AG04449 (cell line): ENCODE measurements around the gene SLC18A2.

Experiments used
- CTCF ChIA-PET: fragments of 350-600 bp; formaldehyde crosslinking; extraction: SDS; loops from one replicate; lab custom pipeline; 2021; ENCODE audit warnings: antibody characterized with exemption; lab: Yijun Ruan, JAX
- POLR2A ChIA-PET: fragments of 400-600, 350-600 bp; formaldehyde crosslinking; extraction: SDS; loops from one replicate; lab custom pipeline; 2020; ENCODE audit warnings: antibody characterized with exemption, inconsistent platforms; lab: Yijun Ruan, JAX
- DNase-seq: peaks from one replicate; pipeline ENCODE4 v3.0.0-alpha.2; 2010; ENCODE audit warnings: low read depth, low spot score
- H3K4me3 ChIP-seq: 2 replicates; pipeline ENCODE4 v1.5.1; 2011; ENCODE audit warnings: low read depth, mild to moderate bottlenecking, control low read depth, low read length
- TF ChIP-seq, protein P1 (sequence below): IDR thresholded peaks from one replicate; pipeline ENCODE4 v1.5.1; 2011; ENCODE audit warnings: mild to moderate bottlenecking, moderate library complexity, low read length, control low read depth, inconsistent platforms; ENCODE audit not compliant: insufficient read depth; ENCODE audit errors: missing control alignments

SLC18A2 gene

DNA sequence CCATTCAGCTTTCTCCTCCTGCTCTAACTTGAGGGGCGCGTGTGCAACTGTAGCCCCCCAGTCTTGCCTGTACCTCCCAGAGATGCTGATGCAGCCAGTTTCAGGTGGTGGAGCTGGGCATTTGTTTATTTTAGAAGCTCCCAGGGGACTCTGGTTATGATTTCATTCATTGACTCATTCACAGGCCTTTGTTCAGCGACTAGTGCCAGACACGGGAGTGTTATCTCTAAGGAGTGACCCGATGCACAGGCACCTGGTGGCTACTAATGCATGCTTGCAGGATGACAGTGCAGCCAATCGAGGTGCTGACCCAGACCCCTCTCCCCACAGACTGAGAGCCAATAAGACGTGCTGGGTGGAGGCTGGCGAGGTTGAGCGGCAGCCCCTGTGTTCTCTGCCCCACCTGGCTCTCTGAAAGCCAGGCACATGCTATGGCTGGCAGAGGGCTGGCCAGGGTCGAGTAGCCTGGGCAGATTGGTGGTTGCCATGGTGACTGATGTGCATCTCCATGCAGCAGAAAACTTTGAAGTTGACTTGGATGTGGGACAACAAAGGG lies 19.7 kb upstream of the SLC18A2 start:
- TF ChIP-seq, protein P1, sequence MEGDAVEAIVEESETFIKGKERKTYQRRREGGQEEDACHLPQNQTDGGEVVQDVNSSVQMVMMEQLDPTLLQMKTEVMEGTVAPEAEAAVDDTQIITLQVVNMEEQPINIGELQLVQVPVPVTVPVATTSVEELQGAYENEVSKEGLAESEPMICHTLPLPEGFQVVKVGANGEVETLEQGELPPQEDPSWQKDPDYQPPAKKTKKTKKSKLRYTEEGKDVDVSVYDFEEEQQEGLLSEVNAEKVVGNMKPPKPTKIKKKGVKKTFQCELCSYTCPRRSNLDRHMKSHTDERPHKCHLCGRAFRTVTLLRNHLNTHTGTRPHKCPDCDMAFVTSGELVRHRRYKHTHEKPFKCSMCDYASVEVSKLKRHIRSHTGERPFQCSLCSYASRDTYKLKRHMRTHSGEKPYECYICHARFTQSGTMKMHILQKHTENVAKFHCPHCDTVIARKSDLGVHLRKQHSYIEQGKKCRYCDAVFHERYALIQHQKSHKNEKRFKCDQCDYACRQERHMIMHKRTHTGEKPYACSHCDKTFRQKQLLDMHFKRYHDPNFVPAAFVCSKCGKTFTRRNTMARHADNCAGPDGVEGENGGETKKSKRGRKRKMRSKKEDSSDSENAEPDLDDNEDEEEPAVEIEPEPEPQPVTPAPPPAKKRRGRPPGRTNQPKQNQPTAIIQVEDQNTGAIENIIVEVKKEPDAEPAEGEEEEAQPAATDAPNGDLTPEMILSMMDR = no peak
- no peak for DNase-seq
- ChIA-PET CTCF (interaction anchor here (0.6 to 9.7 kb wide), 2 partner anchors 83 to 96 kb away, joined by 3 to 267 read pairs; no protein-coding TSS in a partner anchor), POLR2A (no interaction called here)
- H3K4me3 ChIP-seq = no peak overlapping the region

GRCh38 chr10:117222552-117222951 lies 18.4 kb upstream of the SLC18A2 start:
- ChIA-PET POLR2A (no interaction called here), CTCF (interaction anchor here (0.9 to 9.7 kb wide), 2 partner anchors 95 to 209 kb away, joined by 3 to 267 read pairs; no protein-coding TSS in a partner anchor)
- no peak for DNase-seq
- TF ChIP-seq, protein P1 = no peak
- H3K4me3 ChIP-seq = no peak overlapping the region

- CTCF ChIA-PET = interaction anchor here (0.9 to 9.7 kb wide), 2 partner anchors 94 to 208 kb away, joined by 3 to 267 read pairs; no protein-coding TSS in a partner anchor
- POLR2A ChIA-PET = no interaction called here
- TF ChIP-seq, protein P1 = no peak
- no peak overlapping the region for H3K4me3 ChIP-seq
- no peak for DNase-seq
Measured at GRCh38 chr10:117222976-117223692, 17.8 kb upstream of the SLC18A2 start.

DNA sequence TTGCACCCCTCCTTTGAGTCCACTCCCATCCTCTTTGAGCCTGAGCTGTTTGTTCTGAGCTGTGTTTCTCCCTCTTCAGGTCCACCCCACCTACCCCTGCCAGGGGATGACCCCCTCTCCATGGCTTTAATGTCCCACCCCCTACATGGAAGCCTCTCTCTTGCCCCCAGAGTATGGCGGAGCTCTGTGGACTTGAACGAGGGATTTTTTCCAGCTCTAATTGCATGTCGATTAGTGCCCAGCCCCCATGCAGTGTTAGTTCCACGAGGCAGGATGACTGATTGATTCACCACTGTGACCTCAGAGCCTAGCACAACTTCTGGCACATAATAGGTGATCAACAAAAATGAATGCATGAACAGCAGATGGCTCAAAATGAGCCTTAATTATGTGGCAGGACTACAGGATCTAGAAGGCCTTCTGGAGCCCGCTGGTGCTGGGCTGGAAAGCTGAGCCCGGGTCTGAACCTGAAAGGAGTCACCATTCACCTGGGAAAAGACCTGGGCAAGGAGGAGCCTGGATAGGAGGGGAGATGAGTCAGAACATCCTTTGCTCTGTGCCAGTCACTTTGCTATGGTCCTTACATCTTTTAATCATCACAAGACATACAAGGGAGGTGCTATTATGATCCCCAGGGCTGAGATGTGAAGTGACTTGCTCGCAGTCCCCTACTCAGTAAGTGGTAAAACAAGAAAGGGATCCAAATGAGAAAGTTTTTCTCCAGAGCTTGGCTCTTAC lies 17.1 kb upstream of the SLC18A2 start:
- H3K4me3 ChIP-seq = no peak overlapping the region
- POLR2A ChIA-PET = no interaction called here
- TF ChIP-seq, protein P1 = no peak
- no peak for DNase-seq
- CTCF ChIA-PET = interaction anchor here (0.7 to 9.7 kb wide), 3 partner anchors 27 to 94 kb away, joined by 3 to 267 read pairs (median 3); no protein-coding TSS in a partner anchor

DNA sequence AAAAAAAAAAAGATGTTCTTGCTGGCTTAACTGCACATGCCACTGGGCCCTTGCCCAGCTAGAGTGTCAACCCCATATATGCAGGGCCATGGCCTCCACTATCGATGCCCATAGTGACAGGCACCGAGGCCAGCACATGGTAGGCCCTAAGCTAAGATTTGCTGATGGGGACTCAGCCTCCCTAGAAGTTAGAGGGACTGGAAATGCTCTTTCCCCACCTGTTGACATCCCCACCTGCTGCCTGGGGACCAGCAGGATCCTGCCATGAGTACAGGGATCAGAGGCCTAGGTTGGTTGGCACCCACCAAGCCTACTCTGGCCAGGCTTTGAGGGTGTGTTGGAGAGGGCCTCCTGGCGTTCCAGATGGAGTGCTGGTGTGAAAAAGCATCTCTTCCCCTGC lies 16.0 kb upstream of the SLC18A2 start:
- TF ChIP-seq, protein P1 = no peak
- ChIA-PET CTCF (interaction anchor here (0.7 to 1.6 kb wide), 4 partner anchors 24 to 95 kb away, joined by 3 to 7 read pairs (median 4); no protein-coding TSS in a partner anchor), POLR2A (no interaction called here)
- no peak overlapping the region for H3K4me3 ChIP-seq
- DNase-seq = no peak
